ENCODE measurements around the gene PDIK1L.

PDIK1L gene

DNA sequence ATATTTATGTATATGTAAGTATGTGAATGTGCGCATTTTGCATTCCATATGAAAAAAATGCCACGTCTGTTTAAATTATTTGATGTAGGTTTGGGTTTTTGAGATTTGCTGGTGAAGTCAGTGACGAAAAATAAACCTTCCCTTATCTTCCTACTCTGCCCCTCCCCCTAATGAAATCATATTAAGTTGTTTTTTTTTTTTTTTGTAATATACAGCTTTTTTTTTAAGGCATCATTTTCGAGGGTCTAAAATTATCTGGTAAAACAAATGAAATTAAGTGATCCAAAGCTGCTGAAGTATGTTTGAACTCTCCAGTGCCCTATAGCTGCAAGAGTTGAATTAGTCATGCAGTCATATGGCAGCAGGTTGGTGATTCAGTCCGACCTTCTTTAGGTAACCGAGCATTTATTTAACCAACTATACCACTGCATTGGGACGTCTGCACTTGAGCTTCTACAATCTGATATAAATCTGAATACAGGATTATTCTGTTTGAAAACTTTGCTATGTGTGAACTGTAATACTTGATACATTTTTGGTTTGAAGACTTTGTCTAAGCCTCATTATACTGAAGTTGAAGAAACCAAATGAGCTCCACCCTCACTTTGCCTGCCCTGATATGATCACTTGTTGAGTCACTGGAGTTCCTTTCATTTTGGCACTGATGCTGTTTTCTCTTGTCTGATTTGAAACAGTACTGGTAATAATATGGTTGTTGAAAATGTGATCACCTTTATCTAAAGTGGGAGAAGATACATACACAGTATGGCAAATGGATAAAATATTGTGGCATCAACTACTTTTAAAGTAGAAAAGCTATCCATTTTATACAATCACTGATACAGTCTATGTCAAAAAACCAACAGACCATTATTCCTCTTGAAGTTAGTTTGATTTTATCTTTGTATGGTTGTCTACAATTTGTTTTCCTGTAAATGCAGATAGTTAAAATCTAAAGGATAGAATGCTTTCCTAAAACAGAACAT is 11.7 kb downstream of the PDIK1L start:
- no peak for DNase-seq

DNA sequence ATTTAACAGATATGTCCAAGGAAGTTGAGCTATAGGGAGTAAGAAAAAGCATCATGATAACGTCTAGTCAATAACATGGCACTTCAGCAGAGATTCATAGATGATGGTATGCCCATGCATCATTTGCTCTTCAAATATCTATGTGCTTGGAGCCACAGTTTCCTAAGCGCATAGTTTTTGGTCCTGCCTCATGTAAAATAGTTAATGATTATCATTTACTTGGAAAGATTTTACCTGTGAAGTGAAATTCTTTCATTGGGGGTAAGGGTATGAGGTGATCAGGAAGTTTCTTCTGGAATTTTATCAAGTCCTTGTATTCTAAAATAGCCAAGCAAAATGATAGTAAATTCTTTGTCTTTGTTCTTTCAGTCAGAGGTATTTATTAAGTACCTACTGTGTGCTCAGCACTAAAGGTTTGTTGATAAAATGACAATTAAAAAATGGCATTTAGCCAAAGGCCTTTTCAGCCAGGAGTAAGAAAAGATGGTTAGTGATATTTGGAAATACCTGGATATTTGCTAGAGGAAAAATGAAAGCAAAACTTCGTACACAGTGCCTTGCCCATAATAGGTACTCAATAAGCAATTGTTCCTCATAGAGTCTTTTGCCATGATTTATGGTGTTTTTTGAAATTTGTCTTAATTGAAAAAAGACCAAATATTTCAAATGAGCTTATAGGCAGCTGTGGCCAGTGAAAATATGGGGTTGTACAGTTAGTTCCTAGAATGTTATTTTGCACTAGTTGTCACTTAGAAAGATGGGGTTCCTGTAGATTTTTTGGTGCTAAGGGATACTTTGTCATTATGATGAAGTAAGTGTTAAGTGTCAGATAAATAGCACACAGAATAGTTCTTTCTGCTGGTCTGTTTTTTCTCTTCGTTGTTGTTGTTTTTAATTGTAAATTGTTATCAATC is 13.1 kb downstream of the PDIK1L start:
- DNase-seq, result no peak

DNA sequence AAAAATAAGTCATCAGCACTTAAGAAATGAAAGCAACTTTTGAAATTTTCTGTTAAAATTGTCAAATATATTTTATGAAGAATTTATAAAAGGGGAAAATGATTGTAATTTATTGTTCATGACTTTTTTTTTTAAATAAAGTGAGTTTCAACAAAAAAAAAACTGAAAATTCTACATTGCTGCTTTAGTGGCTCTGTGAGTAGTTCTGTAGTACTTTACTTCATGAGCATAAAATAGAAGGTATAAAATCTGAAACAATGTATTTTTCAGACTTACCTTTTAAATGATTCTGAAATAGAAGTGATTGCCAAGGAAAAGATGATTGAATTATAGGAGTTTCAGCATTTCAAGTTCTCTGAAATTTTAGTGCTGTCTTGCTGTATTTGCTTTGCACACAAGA is 13.8 kb downstream of the PDIK1L start:
- no peak for DNase-seq

DNA sequence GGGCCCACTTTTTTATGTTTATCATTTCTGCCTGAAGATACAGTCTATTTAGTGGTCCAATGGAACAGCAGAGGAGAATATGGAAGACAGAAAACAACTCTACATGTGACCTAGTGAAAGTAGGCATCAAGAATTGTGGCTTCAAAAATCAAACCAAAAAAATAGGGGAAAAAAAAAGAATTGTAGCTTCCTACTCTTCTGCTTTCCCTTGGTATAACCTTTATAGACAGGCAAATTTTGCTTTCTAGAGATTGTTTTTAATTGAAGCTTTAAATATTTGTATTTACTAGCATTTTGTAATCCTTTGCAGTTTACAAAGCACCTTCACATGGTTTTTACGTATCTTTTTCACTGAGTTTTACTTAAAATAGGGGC is 14.3 kb downstream of the PDIK1L start:
- DNase-seq, result no peak

DNA sequence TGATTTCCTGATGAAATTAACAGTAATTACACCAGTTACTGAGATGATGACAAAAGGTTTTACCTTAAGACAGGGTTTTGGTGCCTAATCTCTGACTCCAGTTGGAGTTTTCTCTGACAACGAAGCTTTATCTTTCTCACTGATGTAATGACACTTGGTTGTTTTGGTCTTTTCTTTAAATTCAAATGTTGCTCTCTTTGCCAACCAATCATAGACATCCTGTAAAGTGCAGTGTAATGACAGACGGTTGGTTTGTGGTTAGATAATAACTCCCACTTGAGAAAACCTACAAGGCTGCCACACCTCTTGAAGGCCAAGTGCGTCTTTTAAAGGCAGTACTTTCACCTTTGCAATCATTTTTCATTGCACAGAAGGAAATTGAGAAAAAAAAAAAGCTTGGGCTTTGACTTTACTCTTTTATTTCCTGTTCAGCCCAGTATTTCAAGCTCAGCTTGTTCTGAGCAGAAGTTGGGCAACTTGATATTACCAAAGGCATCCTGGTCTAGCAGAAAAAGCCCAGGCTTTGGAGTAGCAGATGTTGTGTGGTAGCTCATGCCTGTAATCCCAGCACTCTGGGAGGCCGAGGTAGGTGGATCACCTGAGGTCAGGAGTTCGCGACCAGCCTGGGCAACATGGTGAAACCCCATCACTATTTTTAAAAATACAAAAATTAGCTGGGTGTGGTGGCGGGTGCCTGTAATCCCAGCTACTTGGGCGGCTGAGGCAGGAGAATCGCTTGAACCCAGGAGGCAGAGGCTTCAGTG is 14.9 kb downstream of the PDIK1L start:
- DNase-seq, result no peak

DNA sequence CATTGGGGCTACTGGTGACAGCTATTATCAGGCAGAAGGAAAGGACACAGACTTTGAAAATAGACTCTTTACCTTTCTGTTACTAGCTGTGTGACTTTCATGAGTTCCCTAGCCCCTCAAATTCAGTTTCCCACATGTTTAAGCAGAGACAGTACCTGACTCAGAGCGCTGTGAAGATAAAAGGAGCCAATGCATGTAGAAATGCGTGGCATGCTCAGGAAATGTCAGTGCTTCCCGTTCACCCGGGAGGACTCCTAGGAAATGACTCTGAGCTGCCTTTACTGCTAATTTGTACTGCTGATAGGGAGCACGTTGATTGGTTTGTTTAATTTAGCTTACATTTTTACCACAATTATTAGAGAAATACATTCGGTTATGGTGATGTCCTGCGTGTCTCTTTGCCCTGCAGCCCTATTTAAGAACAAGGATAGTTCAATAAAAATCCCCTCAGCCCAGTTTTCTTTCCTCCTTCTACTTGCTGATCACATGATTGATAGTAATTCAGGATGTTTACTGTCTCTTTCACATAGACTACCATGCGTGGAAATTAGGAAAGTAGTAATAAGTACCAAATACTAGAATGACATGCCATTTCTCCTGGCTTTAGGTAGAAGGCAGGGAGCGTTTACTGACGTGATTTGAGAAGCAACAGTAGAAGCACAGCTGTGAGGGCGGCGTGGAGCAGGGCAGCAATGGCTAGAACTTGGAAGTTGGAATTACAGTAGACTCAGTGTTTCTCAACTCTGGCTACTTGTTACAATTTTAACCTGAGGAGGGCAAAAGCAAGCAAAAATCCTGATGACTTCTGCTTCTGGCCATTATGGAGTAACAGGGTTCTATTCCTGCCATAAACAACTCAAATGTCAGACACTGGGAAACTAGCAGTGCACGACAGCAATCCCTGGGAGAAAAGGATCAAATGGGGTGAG is 15.9 kb downstream of the PDIK1L start:
- no peak for DNase-seq

DNA sequence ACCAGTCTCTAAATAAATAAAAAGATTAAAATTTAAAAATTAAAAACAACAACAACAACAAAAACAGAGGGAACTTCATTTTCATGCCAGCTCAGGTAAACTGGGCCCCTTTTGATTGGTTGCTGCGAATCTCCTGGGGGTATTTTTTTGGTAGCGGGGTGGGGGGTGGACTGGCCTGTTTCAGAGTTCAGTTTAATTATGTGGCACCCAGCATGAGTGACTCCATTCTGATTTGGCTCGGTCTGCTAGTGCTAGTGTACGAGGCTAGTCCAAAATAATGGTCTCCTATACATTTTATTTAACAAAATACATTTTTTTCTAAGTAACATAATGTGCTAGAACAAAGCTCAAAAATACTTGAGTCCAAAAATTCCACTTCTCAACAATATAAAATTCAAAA is 18.2 kb downstream of the PDIK1L start:
- no peak for DNase-seq

DNA sequence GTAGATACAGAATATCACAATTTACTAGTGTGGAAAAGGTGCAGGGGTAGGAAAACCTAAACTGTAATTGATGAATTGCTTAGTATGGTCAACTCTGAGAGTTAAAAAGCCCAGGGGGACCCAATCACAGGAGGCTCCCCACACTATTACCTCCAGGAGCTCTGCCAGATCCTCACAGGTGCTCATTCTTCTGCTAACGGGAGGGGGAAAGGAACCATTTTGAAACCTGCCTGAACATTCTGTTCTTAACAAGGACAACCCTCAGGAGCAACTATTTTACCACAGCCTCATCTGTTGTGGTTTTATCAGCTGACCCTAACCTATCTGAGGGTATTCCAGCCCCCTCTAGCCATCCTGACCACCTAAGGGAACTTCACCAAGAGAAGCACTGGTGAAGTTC is 19.1 kb downstream of the PDIK1L start:
- DNase-seq, result no peak

DNA sequence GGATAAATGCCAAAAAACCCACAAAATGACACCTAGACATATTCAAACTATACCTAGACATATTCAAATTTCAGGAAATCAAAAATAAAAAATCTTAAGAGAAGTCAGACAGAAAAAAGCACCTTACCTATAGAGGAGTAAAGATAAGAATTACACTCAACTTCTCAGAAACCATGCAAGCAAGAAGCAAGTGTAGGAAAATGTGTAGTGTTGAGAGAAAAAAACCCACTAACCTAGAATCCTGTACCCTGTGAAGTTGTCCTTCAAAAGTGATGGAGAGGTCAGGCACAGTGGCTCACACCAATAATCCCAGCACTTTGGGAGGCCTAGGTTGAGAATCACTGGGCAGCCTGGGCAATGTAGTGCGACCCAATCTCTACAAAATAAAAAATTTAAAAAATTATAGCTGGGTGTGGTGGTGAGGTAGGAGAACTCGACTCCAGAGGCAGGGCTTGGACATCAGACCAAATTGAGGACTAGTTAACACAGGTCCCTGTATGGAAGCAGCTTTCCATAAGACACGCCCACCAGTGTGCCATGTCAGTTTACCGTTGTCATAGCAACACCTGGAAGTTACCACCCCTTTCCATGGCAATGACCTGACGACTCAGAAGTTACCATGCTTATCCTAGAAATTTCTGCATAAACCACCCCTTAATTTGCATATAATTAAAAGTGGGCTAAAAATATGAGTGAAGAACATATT is 20.7 kb downstream of the PDIK1L start:
- DNase-seq, result no peak

DNA sequence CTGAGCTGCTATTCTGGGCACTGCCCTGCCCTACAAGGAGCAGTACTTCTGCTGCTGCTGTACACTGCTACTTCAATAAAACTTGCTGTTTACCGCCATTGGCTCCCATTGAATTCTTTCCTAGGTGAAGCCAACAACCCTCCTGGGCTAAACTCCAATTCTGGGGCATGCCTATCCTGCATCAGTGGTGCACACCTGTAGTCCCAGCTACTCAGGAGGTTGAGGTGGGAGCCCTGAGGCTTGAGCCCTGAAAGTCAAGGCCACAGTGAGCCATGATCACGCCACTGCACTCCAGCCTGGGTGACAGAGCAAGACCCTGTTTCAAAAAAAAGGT is 21.2 kb downstream of the PDIK1L start:
- no peak for DNase-seq

DNA sequence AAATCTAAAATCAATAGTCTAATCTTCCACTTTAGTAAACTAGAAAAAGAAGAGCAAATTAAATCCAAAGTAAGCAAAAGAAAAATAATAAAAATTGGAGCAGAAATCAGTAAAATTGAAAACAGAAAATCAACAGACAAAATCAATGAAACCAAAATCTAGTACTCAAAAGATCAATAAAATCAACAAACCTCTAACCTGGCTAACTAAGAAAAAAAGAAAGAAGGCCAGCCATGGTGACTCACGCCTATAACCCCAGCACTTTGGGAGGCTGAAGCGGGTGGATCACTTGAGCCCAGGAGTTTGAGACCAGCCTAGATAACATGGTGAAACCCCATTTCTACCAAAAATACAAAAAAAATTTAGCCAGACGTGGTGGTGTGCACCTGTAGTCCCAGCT is 22.8 kb downstream of the PDIK1L start:
- DNase-seq, result no peak

DNA sequence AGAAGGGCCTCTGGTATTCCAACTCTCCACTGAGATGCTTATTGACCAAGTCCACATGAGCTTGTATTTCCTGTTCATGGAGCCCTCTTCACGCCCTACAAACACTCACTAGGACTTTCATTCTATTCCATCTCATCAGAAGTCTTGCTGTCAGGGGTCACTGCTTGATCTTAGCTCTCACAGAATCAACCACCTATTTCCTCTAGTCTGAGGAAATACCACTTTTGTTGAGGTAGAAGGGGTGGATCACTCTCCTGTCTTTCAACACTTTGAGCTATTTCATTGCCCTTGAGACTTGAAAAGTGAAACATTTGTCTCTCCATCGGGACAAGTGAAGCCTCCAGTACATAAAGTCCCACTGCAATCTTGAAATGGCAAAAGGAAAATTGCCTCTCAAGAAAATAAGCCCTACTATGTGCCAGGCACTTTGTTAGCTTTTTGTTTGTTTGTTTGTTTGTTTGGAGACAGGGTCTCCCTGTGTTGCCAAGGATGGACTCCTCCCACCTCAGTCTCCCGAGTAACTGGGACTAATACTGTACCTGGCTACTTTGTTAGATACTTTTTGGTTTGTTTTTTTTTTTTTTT is 27.4 kb downstream of the PDIK1L start:
- DNase-seq, result no peak

DNA sequence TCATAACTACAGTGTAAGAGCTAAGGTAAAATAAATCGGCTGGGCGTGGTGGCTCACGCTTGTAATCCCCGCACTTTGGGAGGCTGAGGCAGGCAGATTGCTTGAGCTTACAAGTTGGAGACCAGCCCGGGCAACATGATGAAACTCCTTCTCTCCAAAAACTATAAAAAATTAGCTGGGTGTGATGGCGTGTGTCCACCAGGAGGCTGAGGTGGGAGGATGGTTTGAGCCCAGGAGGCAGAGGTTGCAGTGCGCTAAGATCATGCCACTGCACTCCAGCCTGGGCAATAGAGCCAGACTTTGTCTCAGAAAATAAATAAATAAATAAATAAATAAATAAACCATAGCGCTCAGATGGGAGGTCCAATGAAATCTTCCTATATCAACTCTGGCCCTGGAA is 30.5 kb downstream of the PDIK1L start:
- no peak for DNase-seq

DNA sequence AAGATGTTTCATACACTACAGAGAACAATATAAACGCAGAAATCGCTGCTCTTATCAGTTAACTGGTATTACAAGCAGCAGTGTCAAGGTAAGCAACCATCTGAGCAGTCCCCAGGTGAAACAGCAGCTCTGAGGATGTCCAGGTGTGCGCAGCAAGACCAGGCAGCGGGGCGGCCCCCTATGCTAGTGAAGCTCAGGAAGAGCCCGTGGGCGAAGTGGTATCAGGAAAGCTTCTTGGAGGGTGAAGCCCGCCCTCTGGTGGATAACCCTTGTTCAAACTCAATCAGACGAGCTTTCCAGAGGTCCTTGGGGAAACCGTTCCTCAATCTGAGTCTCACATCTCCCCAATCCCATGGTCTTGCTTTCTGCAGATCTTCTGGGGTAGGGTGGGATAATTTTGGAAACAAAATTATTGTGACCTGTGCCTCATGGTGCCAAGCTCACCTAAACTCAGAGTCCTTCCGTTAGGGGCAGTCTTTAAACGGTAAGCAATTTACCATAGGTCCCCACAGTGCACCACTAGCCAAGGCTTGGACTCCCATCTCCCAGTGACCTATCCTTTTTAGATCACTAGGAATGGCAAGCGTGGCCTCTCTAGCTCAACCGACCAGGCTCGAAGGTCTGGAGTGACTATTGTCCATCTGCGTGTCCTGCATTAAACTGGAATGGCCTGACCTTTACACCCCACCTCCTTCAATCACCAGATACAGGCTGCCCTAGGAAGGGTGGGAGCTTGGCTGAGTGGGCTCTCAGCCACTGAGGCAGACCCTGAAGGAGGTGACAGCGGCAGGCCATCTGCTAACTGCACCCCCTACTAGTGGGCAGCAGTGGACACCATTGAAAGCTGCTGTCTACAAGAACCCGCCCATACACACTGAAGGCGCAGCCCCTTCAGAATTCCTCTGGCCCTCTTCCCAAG is 33.7 kb downstream of the PDIK1L start:
- DNase-seq, result peak; percentile 75

DNA sequence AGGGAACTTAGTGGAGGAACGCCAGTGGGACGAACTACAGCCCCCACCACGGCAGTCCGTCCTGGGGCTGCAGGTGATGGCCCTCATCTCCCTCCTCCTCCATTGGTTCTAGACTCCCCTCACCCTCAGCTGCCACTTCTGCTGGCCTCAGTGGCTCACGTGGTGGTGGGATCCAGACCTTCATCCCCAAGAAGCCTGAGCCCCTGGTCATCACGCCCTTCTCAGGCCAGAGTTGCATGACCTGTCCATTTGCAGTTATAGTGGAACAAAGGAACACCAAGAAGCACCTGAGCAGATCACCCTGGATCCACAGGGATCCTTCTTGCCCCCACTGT is 34.3 kb downstream of the PDIK1L start:
- no peak for DNase-seq

DNA sequence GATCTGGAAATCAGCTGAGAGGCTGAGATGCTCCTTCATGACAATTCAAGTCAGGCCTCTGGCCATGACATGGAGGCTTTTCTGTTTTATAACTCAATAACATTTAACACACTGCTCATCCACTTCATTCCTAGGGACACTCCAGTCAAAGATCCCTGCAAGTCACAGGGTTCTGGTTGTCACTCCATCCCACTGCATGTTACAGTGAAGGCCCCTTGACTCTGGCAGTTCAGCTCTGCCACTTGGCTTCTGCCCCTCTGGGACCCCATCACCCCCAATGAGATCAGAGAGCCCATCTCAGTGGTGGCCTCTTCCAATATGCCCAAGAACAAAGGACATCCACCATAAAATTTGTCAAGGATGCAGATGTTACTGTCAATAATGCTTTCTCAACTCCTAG is 37.3 kb downstream of the PDIK1L start:
- DNase-seq, result no peak

DNA sequence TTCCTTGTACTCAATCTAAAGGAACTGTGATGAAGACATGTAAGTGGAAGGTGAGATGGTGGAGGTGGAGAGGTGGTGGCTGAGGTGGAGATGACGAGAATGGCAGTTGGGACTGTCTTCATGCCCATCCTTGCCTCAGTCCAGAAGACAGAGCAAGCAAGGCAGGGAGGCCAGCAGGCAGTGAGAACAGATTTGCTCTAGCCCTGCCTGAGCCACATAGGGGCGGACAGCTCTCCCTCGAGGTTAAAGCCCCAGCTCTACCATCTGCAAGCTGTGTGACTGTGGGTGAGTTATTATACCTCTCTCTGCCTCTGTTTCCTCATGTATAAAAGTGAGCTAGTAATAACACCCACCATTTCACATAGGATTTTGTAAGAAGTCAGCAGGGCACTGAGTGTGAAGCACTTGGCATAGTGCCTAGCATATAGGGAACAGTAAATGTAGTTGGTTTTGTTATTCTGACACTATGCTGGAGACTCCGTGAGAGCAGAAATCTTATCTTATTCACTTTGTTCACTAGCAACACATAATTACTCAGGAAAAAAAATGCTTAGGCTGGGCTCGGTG is 42.4 kb downstream of the PDIK1L start:
- DNase-seq, result no peak

DNA sequence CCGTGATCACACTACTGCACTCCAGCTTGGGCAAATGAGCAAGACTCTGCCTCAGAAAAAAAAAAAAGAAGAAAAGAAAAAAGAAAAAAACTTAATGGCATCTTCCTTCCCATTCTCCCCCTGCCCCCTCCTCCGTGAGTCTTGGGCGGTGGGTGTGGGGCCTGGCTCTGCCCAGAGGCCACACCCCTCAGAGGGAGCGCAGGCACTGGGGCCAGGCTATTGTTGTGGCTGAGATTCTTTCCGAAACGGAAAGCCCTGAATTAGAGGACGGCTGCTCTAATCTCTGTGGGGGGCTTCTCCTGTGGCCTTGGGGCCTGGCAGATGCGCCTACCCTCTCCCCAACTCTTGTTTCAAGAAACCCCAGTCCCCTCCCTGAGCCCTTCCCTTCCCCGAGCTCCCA is 43.1 kb downstream of the PDIK1L start:
- DNase-seq, result no peak
